ENCODE measurements around the gene AMPD2. TPM values are rescaled to one million over a fixed set of nuclear protein-coding genes. Genes with fewer than 3 reads are reported as not detected.

AMPD2 gene
- total RNA-seq, 4 donors from 2014 or later = 23.7 to 38.8 (median 33.2) TPM

GRCh38 chr1:109582021-109582420, 37.6 kb upstream of the AMPD2 start:
- peaks cover 12 to 79% (median 52%) of the 10 kb centered on the region in 4 donors for H3K36me3 ChIP-seq
- no peak for DNase-seq (ENCODE audit: extremely low spot score)
- WGBS = 93% methylated on average over 2 of the region's 2 CpGs

GRCh38 chr1:109584766-109585165, 34.9 kb upstream of the AMPD2 start:
- Histone ChIP-seq H3K4me1 (peaks cover 0 to 6% (median 3%) of the 10 kb centered on the region in 4 donors), H3K27me3 (no peaks in the 10 kb centered on the region), H3K4me3 (no peak overlapping the region), H3K36me3 (peaks cover 24 to 97% (median 72%) of the 10 kb centered on the region in 4 donors), H3K9me3 (no peaks in the 10 kb centered on the region), H3K27ac (replicated peaks in 1 of 4) (no peak overlapping the region)
- intact Hi-C loops (cut with DNase I) = no loop called here
- 100% methylated on average over 1 of the region's 1 CpG for WGBS
- TF ChIP-seq EP300 (IDR thresholded peaks at IDR 0.05) (no peak), CTCF (IDR thresholded peaks at IDR 0.05) (no peak), POLR2A (IDR thresholded peaks at IDR 0.05; ENCODE audit: low read depth) (no peak), POLR2AphosphoS5 (IDR thresholded peaks at IDR 0.05) (no peak)
- DNase-seq (ENCODE audit: extremely low spot score) = no peak

More at GRCh38 chr1:109582021-109582420, 37.6 kb upstream of the AMPD2 start:
- Histone ChIP-seq H3K9me3 (no peaks in the 10 kb centered on the region), H3K4me1 (peaks cover 0 to 26% (median 23%) of the 10 kb centered on the region in 4 donors), H3K4me3 (no peak overlapping the region), H3K27me3 (no peaks in the 10 kb centered on the region), H3K27ac (replicated peaks in 1 of 4) (no peak overlapping the region)
- TF ChIP-seq EP300 (IDR thresholded peaks at IDR 0.05) (no peak), POLR2A (IDR thresholded peaks at IDR 0.05; ENCODE audit: low read depth) (no peak), POLR2AphosphoS5 (IDR thresholded peaks at IDR 0.05) (no peak), CTCF (IDR thresholded peaks at IDR 0.05) (no peak)
- intact Hi-C loops (cut with DNase I) = no loop called here

GRCh38 chr1:109586055-109586454, 33.6 kb upstream of the AMPD2 start:
- WGBS = 86% methylated on average over 3 of the region's 3 CpGs
- no peak for TF ChIP-seq CTCF (IDR thresholded peaks at IDR 0.05)
- TF ChIP-seq EP300 (IDR thresholded peaks at IDR 0.05) = no peak
- TF ChIP-seq POLR2A (IDR thresholded peaks at IDR 0.05; ENCODE audit: low read depth) = no peak
- no peak for TF ChIP-seq POLR2AphosphoS5 (IDR thresholded peaks at IDR 0.05)
- no peaks in the 10 kb centered on the region for H3K9me3 ChIP-seq
- H3K4me3 ChIP-seq = no peak overlapping the region
- H3K36me3 ChIP-seq = peaks cover 24 to 96% (median 72%) of the 10 kb centered on the region in 4 donors
- DNase-seq (ENCODE audit: extremely low spot score) = no peak
- intact Hi-C loops (cut with DNase I) = no loop called here
- H3K27me3 ChIP-seq = no peaks in the 10 kb centered on the region
- no peak overlapping the region for H3K27ac ChIP-seq (replicated peaks in 1 of 4)
- no peaks in the 10 kb centered on the region for H3K4me1 ChIP-seq

- Histone ChIP-seq H3K9me3 (no peaks in the 10 kb centered on the region), H3K4me1 (no peaks in the 10 kb centered on the region), H3K27ac (replicated peaks in 1 of 4) (no peak overlapping the region), H3K4me3 (no peak overlapping the region), H3K27me3 (no peaks in the 10 kb centered on the region), H3K36me3 (peaks cover 34 to 99% (median 75%) of the 10 kb centered on the region in 4 donors)
- no peak for TF ChIP-seq POLR2A (IDR thresholded peaks at IDR 0.05; ENCODE audit: low read depth)
- TF ChIP-seq EP300 (IDR thresholded peaks at IDR 0.05) = no peak
- no peak for TF ChIP-seq CTCF (IDR thresholded peaks at IDR 0.05)
- TF ChIP-seq POLR2AphosphoS5 (IDR thresholded peaks at IDR 0.05) = no peak
- WGBS = 87% methylated on average over 3 of the region's 3 CpGs
- intact Hi-C loops (cut with DNase I) = no loop called here
- DNase-seq (ENCODE audit: extremely low spot score) = no peak
These were observed 30.5 kb upstream of the AMPD2 start for GRCh38 chr1:109589177-109589576.

GRCh38 chr1:109589679-109590078, 30.0 kb upstream of the AMPD2 start:
- peaks cover 34 to 99% (median 71%) of the 10 kb centered on the region in 4 donors for H3K36me3 ChIP-seq
- DNase-seq (ENCODE audit: extremely low spot score) = no peak
- TF ChIP-seq CTCF (IDR thresholded peaks at IDR 0.05) (no peak), POLR2A (IDR thresholded peaks at IDR 0.05; ENCODE audit: low read depth) (no peak), POLR2AphosphoS5 (IDR thresholded peaks at IDR 0.05) (no peak), EP300 (IDR thresholded peaks at IDR 0.05) (no peak)

More at GRCh38 chr1:109589679-109590078, 30.0 kb upstream of the AMPD2 start:
- Histone ChIP-seq H3K4me1 (no peaks in the 10 kb centered on the region), H3K4me3 (no peak overlapping the region), H3K9me3 (no peaks in the 10 kb centered on the region), H3K27ac (replicated peaks in 1 of 4) (no peak overlapping the region), H3K27me3 (no peaks in the 10 kb centered on the region)
- intact Hi-C loops (cut with DNase I) = no loop called here
